GM19240 (cell line): Measurements from ENCODE around the gene HSD17B3.
"Not testable (repeated sequence)": the region's sequence is repeated elsewhere in the genome, so short reads cannot be mapped to it uniquely, and the experiment has no call there.

ENCODE experiments used
- DNase-seq: peaks from one replicate; pipeline ENCODE4 v3.0.0; 2011; ENCODE audit warnings: low spot score; ENCODE audit not compliant: insufficient read length

The HSD17B3 gene

DNA sequence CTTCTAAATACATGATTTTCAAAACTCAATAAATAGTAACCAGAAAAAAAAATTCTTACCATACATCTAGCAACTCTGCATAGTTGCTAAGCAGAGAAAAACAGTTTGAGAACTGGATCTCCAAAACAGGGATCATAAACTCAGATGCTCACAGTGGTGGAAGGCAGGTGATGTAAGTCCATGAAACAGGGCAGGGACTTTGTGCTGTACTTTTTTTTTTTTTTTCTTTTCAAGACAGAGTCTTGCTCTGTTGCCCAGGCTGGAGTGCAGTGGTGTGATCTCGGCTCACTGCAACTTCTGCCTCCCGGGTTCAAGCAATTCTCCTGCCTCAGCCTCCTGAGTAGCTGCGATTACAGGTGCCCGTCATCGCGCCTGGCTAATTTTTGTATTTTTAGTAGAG lies 5.0 kb upstream of the HSD17B3 start:
- not testable (repeated sequence) for DNase-seq

DNA sequence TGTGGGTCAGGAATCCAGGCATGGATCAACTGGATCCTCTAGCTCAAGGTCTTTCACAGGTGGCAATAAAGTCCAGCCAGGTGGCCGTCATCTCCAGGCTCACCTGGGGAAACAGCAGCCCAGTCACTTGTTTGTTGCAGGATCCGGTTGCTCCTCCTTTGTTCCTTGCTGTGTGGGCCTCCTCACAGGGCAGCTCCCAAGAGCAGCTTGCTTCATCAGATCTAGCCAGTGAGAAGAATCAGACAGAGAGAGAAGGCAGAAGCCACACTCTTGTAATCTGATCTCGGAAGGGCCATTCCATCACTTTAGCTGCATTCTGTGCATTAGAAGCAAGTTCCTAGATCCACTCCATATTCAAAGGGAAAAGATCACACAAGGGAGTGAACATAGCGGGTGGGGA lies 3.2 kb upstream of the HSD17B3 start:
- DNase-seq = no peak

DNA sequence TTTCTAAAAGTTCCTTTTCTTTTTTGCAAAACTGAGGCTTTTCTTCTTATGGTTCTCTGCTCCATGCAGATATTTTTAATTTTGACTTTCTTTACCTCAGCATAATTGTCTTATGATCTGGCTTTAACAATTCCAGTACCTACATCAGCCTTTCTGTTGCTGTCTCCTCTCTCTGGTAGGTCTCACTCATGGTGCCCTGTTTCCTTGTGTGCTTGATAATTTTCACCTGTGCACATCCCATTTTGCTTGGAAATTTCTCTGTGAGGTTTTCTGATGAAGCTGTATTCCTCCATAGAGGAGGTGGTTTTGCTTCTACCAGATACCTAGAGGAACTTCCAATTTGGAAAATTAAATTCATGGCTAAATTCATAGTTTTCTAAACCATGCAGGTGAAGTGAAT lies 2.3 kb upstream of the HSD17B3 start:
- no peak for DNase-seq

DNA sequence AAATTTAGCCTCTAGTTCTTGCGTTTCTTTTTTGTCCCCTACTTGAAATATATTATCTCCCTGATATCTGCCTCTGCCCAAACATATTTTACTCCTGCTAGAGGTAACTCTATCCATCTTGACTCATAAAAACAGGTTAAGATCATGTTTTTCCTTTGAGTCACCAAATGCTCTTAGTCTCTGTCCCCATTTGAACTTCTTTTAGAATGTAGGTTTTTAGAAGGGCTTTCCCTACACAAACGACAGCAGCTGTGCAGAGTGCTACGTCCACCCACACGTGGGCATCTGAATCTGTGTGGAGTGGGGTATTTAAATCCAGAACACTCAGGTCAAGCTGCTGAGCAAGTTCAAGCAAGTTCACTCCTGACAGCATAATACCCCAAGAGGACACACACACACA lies 2.2 kb downstream of the HSD17B3 start:
- no peak for DNase-seq

DNA sequence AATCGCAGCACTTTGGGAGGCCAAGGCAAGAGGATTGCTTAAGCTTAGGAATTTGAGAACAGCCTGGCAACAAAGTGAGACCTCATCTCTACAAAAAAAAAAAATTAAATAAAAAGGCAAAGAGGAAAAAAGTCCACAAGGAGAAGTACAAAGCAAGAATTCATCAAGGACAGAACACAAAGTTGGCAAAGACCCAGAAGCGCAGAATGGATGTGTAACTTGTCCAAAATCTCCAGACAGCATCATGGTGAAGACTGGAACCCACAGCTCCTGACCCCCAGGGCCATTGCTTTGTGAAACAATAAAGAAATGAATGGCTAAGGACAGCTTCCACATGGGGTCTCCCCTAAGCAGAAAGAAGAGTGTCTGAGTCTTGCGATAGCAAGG lies 7.8 kb downstream of the HSD17B3 start:
- no peak for DNase-seq

DNA sequence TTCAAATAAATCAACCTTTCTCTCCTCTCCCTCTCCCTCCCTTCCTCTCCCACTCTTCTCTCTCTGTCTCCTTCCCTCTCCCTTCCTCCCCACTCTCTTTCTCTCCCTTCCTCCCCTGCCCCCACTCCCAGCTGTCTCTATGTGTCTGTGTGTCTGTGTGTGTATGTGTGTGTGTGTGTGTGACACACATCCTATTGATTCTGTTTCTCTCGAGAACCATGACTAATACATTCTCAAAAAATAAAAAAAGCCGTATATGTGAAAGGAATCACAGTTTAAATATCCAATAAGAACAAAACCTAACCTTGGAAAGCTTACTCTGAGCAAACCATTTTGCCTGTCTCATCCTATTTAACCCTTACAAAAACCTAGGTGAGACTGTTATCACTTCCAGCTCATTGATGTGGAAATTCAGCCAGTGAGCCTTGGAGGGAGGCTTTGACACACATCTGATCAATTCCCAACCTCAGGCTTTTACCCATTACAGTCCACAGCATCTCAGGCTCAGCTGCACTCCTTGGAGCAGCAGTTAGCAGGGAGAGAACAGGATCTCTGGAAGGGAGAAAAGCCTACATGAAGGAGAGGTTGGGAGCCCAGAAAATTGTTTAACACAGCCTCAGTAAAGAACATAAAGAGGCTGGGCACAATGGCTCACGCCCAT lies 8.3 kb downstream of the HSD17B3 start:
- no peak for DNase-seq

DNA sequence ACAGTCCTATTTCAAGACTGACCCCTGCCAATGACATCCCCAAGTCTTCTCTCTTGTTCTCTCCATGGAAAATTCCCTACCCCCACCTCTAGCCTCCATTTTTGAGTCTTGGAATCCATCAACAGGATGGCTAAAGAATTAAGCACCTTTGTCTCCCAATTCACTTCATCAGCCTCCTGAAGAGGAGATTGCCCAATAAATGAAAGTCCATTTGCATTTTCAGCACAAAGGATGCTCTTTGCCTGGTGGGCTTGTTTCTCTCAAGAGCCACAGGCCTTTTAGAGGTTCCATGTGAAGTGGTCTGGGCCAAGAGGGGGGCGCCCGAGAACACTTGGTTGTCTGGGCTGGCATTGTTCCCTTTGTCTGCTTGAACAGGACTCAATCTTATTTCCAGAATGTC lies 12.6 kb downstream of the HSD17B3 start:
- no peak for DNase-seq

DNA sequence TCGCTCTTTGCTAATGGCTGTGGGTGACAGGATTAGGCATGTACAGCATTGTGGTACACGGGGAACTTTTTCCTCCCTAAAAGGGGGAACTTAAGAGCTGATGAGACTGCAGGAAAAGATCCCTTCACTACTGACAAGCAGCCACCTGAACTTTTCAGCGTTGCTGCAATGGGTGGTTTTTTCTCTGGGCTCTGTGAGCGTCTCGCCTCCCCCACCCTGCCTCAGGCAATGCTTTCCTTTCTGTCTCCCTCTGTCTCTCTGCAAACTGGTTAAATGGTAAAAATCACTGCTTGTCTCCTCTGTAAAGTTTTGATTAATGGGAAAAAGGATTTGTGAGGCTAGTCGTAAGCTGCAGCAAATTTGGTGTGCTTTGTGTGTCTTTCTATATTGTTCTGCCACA lies 20.3 kb downstream of the HSD17B3 start:
- no peak for DNase-seq

DNA sequence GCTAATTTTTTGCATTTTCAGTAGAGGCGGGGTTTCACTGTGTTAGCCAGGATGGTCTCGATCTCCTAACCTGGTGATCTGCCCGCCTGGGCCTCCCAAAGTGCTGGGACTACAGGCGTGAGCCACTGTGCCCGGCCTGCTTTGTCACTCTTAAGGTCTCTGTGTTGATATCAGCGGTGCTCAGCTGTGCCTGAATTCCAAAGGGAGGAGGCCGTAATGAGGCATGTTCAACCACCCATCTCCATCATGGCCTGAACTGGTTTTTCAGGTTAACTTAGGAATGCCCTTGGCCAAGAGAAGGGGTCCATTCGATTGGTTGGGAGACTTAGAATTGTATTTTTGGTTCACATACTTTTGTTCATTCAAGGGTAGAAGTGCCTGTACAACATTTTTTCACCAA lies 22.0 kb downstream of the HSD17B3 start:
- DNase-seq = no peak

DNA sequence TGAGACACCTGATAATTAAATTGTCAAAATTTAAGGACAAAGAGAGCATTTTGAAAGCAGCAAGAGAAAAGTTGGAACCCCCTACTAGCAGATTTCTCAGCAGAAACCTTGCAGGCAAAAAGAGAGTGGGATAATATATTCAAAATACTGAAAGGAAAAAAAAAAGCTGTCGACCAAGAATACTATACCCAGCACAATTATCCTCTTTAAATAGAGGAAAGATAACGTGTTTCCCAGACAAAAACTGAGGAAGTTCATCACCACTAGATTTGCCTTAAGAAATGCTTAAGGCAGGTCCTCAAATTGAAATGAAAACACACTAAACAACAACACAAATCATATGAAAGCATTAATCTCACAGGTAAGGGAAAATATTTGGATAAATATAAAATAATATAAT lies 27.0 kb downstream of the HSD17B3 start:
- no peak for DNase-seq

DNA sequence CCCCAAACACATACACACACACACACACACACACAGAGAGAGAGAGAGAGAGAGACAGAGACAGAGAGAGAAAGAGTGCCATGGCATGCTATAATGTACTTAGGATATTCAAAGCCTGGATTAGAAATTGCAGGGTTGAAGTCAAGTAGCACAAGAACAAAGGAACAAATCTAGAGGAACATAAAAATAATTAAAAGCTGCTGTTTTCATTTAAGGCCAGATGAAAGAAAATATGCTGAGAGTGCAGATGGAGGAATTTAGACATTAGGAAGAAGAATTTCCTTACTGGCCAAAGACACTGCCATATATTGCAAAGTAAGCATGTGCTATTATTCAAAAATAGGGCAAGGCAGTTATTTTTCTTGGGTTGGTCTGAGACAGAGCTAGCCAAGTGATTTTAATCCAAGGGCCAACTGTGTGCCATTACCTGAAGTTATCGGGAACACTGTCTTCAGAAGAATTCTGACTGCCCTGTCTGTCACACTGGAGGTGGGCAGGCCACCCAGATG lies 31.7 kb downstream of the HSD17B3 start:
- no peak for DNase-seq

DNA sequence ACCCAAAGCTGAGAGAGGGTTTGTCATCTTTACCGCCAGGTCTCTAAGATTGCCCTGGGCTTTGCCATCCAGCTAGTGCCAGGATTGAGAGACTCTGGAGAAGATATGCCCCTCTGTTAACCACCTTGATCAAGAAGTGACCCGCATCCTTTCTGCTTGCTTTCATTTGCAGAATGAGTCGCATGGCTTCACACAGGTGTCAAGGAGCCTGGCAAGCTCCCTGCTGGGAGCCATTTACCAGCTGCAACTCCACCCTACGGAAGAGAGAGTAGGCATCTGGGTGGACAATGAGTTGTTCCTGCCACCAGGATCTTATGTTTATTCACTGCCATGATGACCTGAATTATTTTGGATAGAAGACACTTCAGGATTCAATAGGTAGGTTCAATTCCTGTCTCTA lies 43.0 kb downstream of the HSD17B3 start:
- DNase-seq = no peak

DNA sequence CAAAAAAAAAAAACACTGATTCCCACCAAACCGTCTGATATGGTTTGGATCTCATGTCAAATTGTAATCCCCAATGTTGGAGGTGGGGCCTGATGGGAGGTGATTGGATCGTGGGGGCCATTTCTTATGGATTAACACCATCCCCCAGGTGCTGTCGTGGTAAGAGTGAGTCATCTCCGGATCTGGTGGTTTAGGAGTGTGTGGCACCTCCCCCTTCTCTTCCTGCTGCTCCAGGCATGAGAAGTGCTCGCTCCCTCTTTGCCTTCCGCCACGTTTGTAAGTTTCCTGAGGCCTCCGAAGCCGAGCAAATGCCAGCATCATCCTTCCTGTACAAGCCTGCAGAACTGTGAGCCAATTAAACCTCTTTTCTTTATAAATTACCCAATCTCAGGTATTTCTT lies 45.2 kb downstream of the HSD17B3 start:
- no peak for DNase-seq

DNA sequence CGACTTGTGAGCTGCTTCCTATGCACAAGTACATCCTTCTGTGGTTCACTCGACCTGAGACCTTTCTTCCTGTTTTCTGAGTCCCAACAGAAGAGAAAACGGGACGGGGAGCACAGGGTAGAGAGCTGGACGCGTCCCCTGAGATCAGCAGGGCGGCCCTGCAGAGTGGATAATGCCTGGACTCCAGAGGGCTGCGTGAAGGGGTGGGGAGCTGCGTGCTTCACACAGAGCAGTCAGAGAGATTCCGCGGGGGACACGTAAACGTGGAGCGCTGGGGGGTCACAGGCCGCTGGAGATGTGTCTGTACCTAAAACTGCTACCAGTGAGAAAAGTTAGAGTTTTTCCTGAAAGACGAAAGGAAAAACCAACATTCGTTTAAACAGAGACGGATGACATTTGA lies 46.3 kb downstream of the HSD17B3 start:
- DNase-seq = no peak

DNA sequence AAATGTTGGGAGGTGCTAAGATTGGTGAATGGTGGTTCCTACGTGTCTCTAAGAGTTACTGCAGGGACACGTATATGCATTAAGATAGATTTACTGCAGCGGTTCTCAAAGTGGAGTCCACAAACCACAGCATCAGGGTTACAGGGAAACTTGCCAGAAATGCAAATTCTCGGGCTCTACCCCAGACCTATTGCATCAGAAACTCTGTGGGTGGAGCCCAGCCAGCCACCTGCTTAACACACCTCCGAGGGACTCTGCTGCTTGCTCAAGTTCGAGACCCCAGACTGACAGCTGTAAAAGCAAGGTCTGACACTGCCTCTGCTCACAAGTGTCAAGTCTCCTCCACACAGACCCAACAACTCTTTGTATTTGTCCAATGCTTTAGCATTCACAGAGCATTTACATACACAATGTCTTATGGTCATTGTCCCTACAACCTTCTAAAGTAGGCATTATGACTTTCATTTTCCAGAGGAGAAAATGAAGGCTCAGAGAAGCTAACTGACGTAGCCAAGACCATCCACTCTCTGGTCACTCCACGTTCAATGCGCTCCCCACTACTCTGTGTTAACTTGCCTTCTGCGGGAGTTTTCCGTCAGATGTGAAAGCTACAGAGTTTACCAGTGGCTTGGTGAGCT lies 48.8 kb downstream of the HSD17B3 start:
- no peak for DNase-seq

DNA sequence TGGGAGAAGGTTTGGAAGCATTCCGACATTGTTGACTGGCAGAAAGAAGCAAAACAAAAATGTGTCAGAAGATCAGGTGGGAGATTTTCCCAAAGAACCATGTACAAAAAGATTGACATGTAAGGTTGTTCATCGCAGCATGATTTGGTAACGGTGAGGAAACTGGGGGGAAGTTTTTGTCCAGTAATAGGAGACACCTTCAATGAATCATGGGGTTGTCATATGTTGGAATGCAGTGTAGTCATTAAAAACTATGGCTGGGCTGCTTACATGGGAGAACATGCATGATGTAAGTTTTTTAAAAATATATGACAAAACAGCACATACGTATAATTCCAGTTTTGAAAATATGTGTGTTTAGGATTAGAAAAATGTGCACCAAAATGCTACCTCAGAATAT lies 50.5 kb downstream of the HSD17B3 start:
- DNase-seq = no peak

DNA sequence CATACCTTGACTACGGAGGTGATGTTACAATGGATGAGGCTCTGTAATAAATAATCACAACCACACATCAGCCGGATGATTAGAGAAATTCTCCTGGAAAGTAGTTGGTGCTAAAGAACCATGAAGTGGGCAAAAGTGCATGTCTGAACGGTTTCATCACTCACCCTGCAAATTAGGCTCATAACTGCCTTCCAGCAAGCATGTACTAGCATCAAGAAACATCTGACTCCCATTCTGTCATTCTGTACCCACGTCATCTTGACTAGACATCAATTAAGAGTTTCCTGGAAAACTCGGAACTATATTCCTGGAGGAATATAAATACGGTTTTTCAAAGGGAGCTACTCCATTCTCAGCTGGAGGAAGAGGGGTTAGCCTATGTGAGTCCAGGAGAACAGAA lies 52.2 kb downstream of the HSD17B3 start:
- no peak for DNase-seq

DNA sequence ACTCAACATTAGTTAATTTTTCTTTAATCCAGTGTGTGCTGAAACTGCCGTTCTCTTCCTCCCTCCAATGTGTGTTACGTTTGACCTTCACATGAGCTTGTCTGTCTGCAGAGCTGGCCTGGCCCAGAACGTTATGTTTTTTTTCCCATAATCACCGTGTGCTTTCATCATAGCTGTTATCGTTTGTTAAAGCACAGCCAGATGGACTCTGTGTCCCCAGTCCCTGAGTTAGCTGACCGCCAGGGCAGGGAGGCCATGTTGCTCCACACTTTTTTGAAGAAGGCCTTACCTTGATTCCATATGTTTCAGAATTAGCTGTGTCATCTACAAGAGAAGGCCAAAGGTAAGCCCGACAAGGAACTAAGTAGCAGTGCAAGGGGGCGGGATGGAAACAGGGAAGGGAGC lies 55.7 kb downstream of the HSD17B3 start:
- DNase-seq = no peak

DNA sequence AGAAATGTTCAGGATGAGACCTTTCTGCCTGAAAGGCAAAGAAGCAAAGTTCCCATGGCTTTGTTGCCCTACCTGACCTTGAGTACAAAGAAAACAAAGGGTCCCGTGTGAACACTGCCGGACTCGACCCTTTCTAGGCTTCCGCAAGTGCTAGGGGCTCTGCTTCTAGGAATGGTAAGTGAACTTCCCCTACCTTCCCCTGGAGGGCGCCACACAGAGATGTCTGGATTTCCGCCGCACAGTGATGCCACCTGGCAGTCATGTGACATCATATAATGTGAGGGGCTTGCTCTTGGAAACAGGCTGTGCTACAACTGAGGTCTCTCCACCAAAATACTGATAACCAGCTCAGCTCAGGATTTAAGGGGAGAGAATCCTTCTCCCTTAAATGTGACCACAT lies 56.6 kb downstream of the HSD17B3 start:
- no peak for DNase-seq

DNA sequence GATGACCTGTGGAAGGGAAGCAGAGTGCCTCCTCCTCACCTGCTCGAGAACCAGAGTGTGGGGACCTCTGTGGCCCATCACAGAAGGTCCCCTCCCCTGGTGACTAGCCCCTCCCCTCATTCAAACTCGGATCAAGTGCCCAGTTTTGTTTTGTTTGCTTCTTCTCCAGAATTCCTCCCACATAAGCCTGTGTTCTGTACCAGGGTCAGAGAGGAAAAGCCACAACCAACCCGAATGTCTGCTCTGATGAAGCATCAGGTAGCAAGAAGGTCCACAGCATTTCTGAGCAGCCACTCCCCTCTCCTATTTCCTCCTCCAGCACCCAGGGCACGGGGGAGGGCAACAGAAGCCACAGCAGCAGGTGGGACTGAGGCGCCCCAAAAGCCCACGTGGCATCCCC lies 58.2 kb downstream of the HSD17B3 start:
- no peak for DNase-seq

DNA sequence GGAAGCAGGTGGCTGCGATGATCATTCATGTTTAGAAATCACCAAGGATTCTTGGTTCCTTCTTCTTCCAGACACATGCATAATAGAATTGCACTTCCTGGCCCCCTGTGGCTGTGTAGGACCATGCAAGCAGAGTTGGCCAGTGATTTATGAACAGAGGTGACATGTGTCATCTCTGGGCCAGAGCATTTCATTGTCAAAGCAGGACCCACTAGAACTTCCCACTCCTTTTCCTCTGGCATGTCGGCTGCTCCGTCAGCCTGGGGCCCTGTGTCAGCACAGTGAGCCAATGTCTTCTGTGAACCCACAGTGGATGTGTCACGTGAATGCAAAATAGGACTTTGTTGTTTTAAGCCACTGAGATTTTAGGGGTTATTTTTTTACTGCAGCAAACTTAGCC lies 59.2 kb downstream of the HSD17B3 start:
- DNase-seq = no peak

DNA sequence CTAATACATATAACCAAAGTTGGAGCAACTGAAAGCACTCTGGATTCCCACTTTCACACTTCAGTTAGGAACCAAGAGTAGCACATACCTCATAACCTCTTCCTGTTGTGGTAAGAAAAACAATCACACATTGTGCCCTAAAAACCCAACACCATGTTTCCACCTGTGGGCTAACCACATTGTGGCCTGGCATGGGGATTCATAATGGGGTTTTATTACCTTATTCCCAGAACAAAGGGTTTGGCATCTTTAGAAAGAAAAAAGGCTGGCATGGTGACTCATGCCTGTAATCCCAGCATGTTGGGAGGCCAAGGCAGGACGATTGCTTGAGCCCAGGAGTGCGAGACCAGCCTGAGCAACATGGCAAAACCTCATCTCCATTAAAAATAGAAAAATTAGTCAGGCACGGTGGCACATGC lies 60.6 kb downstream of the HSD17B3 start:
- no peak for DNase-seq

DNA sequence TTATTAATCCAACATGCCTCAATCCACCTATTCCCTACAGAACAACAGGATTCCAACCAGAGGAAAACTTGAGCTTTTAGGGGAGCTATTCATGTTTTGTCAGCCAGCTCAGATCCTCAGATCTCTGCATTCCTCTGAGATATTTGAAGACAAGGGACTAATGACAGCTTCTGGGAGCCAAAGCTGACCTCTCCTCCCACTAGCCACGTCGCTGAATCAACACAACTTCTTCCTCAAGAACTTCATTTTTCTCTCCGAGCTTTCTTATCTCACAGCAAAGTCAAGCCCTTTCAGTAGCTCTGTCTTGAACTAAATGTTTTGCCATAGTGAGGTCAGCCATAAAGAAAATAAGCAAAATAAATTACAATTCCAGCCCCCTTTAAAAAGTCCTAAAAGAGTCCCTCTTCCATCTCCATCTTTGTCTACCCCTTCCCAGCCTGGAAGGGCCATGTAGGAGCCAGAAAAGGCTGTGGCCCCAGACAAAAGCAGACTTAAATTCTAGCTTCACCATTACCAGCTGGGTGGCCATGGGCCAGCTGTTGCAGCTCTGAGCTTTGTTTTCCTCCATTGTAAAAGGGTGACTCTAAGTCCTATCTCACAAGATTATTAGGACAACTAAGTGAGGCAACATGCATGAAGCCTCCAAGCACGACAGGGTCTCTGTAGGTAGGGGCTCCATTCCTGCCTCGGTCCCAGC lies 65.0 kb downstream of the HSD17B3 start:
- no peak for DNase-seq
